LNCaP clone FGC (cell line): ENCODE measurements around the gene BRWD1.

Experiments used
- DNase-seq: peaks from one replicate; pipeline ENCODE4 v3.0.0-alpha.2; 2011; ENCODE audit warnings: low read depth
- H3K4me3 ChIP-seq: 2 replicates; pipeline ENCODE4 v1.5.1; 2011; ENCODE audit warnings: mild to moderate bottlenecking, low read depth, low read length, control low read depth
- TF ChIP-seq, protein P1 (sequence below): IDR thresholded peaks from 2 replicates; pipeline ENCODE4 v1.5.1; 2012; ENCODE audit warnings: mild to moderate bottlenecking; ENCODE audit not compliant: control insufficient read depth, insufficient read depth; ENCODE audit errors: extremely low read depth

Gene BRWD1

DNA sequence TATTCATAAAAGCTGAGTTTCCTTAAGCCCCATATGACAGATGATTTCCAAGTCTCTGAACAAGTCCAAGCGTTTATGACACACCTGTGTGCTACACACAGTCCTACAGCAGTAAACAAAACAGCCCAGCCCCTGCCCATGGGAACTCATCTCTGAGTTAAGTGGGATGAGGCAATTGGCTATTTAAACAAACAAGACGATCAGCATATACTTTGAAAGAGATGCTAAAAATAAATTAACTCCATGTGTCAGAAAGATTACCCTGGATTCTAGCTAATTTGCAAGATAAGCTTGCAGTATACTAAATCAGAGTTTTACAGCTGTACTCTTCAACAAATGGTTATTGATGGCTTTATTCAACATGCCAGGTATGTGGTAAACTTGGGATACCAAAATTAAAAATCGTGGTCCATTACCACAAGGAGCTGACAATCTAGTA is 137.1 kb downstream of the BRWD1 start:
- no peak overlapping the region for H3K4me3 ChIP-seq
- TF ChIP-seq, protein P1, sequence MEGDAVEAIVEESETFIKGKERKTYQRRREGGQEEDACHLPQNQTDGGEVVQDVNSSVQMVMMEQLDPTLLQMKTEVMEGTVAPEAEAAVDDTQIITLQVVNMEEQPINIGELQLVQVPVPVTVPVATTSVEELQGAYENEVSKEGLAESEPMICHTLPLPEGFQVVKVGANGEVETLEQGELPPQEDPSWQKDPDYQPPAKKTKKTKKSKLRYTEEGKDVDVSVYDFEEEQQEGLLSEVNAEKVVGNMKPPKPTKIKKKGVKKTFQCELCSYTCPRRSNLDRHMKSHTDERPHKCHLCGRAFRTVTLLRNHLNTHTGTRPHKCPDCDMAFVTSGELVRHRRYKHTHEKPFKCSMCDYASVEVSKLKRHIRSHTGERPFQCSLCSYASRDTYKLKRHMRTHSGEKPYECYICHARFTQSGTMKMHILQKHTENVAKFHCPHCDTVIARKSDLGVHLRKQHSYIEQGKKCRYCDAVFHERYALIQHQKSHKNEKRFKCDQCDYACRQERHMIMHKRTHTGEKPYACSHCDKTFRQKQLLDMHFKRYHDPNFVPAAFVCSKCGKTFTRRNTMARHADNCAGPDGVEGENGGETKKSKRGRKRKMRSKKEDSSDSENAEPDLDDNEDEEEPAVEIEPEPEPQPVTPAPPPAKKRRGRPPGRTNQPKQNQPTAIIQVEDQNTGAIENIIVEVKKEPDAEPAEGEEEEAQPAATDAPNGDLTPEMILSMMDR = no peak
- no peak for DNase-seq

GRCh38 chr21:39175665-39176064 is 137.8 kb downstream of the BRWD1 start:
- no peak for DNase-seq
- H3K4me3 ChIP-seq = no peak overlapping the region
- TF ChIP-seq, protein P1 = no peak

GRCh38 chr21:39175154-39175553 is 138.3 kb downstream of the BRWD1 start:
- TF ChIP-seq, protein P1 = peak; percentile 44
- H3K4me3 ChIP-seq = no peak overlapping the region
- no peak for DNase-seq

DNA sequence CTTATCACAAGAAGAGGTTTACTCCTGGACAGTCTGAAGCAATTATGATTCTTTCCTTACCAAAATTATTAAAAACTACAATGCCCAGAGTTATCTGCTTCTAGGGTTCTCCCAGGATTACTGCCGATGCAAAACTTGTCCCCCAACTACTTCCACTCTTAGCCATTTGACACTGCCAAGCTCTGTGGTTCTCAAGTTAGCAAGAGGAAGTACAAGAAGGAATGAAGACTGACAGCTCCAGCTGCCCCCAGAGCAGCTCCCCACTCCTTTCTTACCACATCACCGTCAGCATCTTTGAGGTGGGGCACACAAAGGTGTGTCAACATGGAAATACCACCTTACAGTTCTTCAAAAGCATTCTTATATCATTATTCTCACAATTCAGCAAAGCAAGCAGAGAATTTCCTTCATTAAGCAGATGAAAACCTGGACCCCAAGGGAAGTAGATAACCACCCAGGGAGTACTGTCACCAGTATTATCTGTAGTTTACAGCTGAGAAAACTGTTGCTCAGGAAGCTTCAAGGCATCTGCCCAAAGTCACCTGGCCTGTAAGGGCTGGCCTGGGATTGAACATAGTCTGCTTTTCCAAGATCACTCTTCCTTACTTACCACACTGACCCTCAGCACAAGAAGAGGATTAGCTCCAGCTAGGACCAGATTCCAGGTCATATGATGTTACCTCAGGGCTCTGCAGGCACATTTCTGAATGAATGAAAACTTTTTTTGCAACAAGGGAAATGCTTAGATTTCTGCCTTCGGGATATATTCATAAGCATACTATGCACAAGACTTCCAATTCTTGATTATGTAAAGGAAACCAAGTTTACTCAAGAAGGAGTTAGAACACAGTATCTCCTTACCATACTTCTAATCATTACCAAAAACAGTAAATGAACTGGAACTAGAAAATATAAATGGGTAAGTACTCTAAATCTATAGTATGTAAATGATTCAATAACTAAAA is 139.4 kb downstream of the BRWD1 start:
- TF ChIP-seq, protein P1 = no peak
- DNase-seq = no peak
- H3K4me3 ChIP-seq = no peak overlapping the region

GRCh38 chr21:39169906-39170305 is 143.5 kb downstream of the BRWD1 start:
- no peak overlapping the region for H3K4me3 ChIP-seq
- no peak for DNase-seq
- TF ChIP-seq, protein P1 = no peak

DNA sequence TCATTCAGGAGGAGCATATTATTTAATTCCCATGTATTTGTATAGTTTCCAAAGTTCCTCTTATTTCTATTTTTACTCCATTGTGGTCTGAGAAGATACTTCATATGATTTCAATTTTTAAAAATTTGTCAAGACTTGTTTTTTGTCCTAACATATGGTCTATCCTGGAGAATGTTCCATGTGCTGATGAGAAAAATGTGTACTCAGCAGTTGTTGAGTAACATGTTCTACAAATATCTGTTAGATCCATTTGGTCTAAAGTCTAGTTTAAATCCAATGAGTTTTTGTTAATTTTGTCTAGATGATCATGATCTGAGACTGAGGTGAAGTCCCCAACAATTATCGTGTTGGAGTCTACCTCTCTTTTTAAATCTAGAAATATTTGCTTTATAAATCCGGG is 144.6 kb downstream of the BRWD1 start:
- H3K4me3 ChIP-seq = no peak overlapping the region
- TF ChIP-seq, protein P1 = no peak
- DNase-seq = no peak
